Activated CD4-positive, alpha-beta T cell treated with anti-CD3 and anti-CD28 coated beads, Interleukin-2, amount 10 ng/mL, durations not matched to agents 7 days and 5 days (primary cell): ENCODE data around the gene SP6. TPM values are rescaled to one million over a fixed set of nuclear protein-coding genes. Genes with fewer than 3 reads are reported as not detected.
A peak's percentile ranks its signal among the peaks of the same experiment; 100 is the strongest.

Source experiments
- CTCF ChIA-PET: fragments of 350-600 bp; sonication (Branson Sonifier 250); formaldehyde crosslinking; loops from one replicate; lab custom pipeline; 2021; ENCODE audit warnings: antibody characterized with exemption; lab: Charles Lee
- POLR2A ChIA-PET: fragments of 350-600 bp; sonication (Branson Sonifier 250); formaldehyde crosslinking; loops from one replicate; lab custom pipeline; 2021; ENCODE audit warnings: antibody characterized with exemption; lab: Charles Lee
- DNase-seq: peaks from one replicate; pipeline ENCODE4 v3.0.0-alpha.2; 2020
- H3K27ac Mint-ChIP-seq: one replicate; pipeline ENCODE4 v1.8.0; 2021; ENCODE audit warnings: mild to moderate bottlenecking, moderate library complexity, mixed read lengths
- H3K27me3 Mint-ChIP-seq: one replicate; pipeline ENCODE4 v1.8.0; 2021; ENCODE audit warnings: mixed read lengths
- H3K36me3 Mint-ChIP-seq: one replicate; pipeline ENCODE4 v1.8.0; 2021; ENCODE audit warnings: low read depth, mixed read lengths
- H3K4me1 Mint-ChIP-seq: one replicate; pipeline ENCODE4 v1.8.0; 2021; ENCODE audit warnings: mixed read lengths
- H3K4me3 Mint-ChIP-seq: one replicate; pipeline ENCODE4 v1.8.0; 2021; ENCODE audit warnings: mild to moderate bottlenecking, moderate library complexity, mixed read lengths
- H3K9me3 Mint-ChIP-seq: one replicate; pipeline ENCODE4 v1.8.0; 2021; ENCODE audit warnings: mixed read lengths
- total RNA-seq, 2 experiments: library from RNA; stranded (reverse); gene quantifications; one replicate each; pipeline ENCODE4 v1.2.3, GENCODE V29; 2021

Gene SP6
- total RNA-seq, 2 experiments from 2014 or later, result not detected

GRCh38 chr17:47812146-47812920 lies 38.6 kb downstream of the SP6 start:
- H3K4me3 Mint-ChIP-seq, result no peak overlapping the region
- POLR2A ChIA-PET, result no interaction called here
- H3K36me3 Mint-ChIP-seq, result peaks cover 28% of the 10 kb centered on the region
- H3K4me1 Mint-ChIP-seq, result no peaks in the 10 kb centered on the region
- H3K27me3 Mint-ChIP-seq, result no peaks in the 10 kb centered on the region
- H3K9me3 Mint-ChIP-seq, result no peaks in the 10 kb centered on the region
- DNase-seq, result no peak
- CTCF ChIA-PET, result interaction anchor here (1.0 kb wide), 1 partner anchor 22 kb away, joined by 3 read pairs; no protein-coding TSS in a partner anchor
- H3K27ac Mint-ChIP-seq, result no peak overlapping the region

- ChIA-PET CTCF (interaction anchor here (1.0 kb wide), 1 partner anchor 22 kb away, joined by 3 read pairs; no protein-coding TSS in a partner anchor), POLR2A (no interaction called here)
- no peak overlapping the region for H3K27ac Mint-ChIP-seq
- DNase-seq, result no peak
- H3K9me3 Mint-ChIP-seq, result no peaks in the 10 kb centered on the region
- peaks cover 24% of the 10 kb centered on the region for H3K36me3 Mint-ChIP-seq
- H3K4me1 Mint-ChIP-seq, result no peaks in the 10 kb centered on the region
- H3K4me3 Mint-ChIP-seq, result no peak overlapping the region
- no peaks in the 10 kb centered on the region for H3K27me3 Mint-ChIP-seq
These were observed 39.3 kb downstream of the SP6 start for GRCh38 chr17:47811709-47812108.

- ChIA-PET CTCF (no interaction called here), POLR2A (no interaction called here)
- H3K36me3 Mint-ChIP-seq, result peaks cover 23% of the 10 kb centered on the region
- H3K4me3 Mint-ChIP-seq, result no peak overlapping the region
- no peak overlapping the region for H3K27ac Mint-ChIP-seq
- no peaks in the 10 kb centered on the region for H3K4me1 Mint-ChIP-seq
- no peaks in the 10 kb centered on the region for H3K9me3 Mint-ChIP-seq
- DNase-seq, result no peak
- H3K27me3 Mint-ChIP-seq, result no peaks in the 10 kb centered on the region
These were observed 39.9 kb downstream of the SP6 start for GRCh38 chr17:47810901-47811635.

- H3K27me3 Mint-ChIP-seq, result no peaks in the 10 kb centered on the region
- ChIA-PET CTCF (interaction anchor here (0.8 kb wide), 1 partner anchor 21 kb away, joined by 3 read pairs; the partner anchor contains the start of genes LRRC46 and MRPL10), POLR2A (no interaction called here)
- H3K36me3 Mint-ChIP-seq, result peaks cover 23% of the 10 kb centered on the region
- H3K27ac Mint-ChIP-seq, result no peak overlapping the region
- H3K9me3 Mint-ChIP-seq, result no peaks in the 10 kb centered on the region
- no peak overlapping the region for H3K4me3 Mint-ChIP-seq
- DNase-seq, result no peak
- no peaks in the 10 kb centered on the region for H3K4me1 Mint-ChIP-seq
These were observed 40.7 kb downstream of the SP6 start for GRCh38 chr17:47810200-47810821.

GRCh38 chr17:47808830-47809480 lies 42.0 kb downstream of the SP6 start:
- Mint-ChIP-seq H3K4me3 (no peak overlapping the region), H3K27me3 (no peaks in the 10 kb centered on the region), H3K9me3 (no peaks in the 10 kb centered on the region), H3K4me1 (no peaks in the 10 kb centered on the region), H3K27ac (no peak overlapping the region), H3K36me3 (peaks cover 19% of the 10 kb centered on the region)
- ChIA-PET CTCF (no interaction called here), POLR2A (no interaction called here)
- DNase-seq, result no peak

- peaks cover 19% of the 10 kb centered on the region for H3K36me3 Mint-ChIP-seq
- no peaks in the 10 kb centered on the region for H3K4me1 Mint-ChIP-seq
- ChIA-PET POLR2A (no interaction called here), CTCF (no interaction called here)
- no peak overlapping the region for H3K4me3 Mint-ChIP-seq
- no peaks in the 10 kb centered on the region for H3K27me3 Mint-ChIP-seq
- DNase-seq, result no peak
- H3K27ac Mint-ChIP-seq, result no peak overlapping the region
- H3K9me3 Mint-ChIP-seq, result no peaks in the 10 kb centered on the region
These were observed 42.7 kb downstream of the SP6 start for GRCh38 chr17:47808036-47808829.

- Mint-ChIP-seq H3K9me3 (no peaks in the 10 kb centered on the region), H3K4me1 (no peaks in the 10 kb centered on the region), H3K27ac (no peak overlapping the region), H3K36me3 (peaks cover 15% of the 10 kb centered on the region), H3K27me3 (no peaks in the 10 kb centered on the region), H3K4me3 (no peak overlapping the region)
- ChIA-PET CTCF (interaction anchor here (0.5 to 0.7 kb wide), 2 partner anchors 24 to 1379 kb away, joined by 3 to 4 read pairs; partner anchors contain the start of genes LRRC46 and MRPL10), POLR2A (no interaction called here)
- no peak for DNase-seq
These were observed 43.5 kb downstream of the SP6 start for GRCh38 chr17:47807421-47807820.

- H3K27me3 Mint-ChIP-seq, result no peaks in the 10 kb centered on the region
- H3K4me1 Mint-ChIP-seq, result no peaks in the 10 kb centered on the region
- no peak for DNase-seq
- POLR2A ChIA-PET, result no interaction called here
- CTCF ChIA-PET, result interaction anchor here (0.5 to 0.7 kb wide), 2 partner anchors 24 to 1380 kb away, joined by 3 to 4 read pairs; partner anchors contain the start of genes LRRC46 and MRPL10
- no peak overlapping the region for H3K27ac Mint-ChIP-seq
- H3K36me3 Mint-ChIP-seq, result peaks cover 13% of the 10 kb centered on the region
- no peaks in the 10 kb centered on the region for H3K9me3 Mint-ChIP-seq
- no peak overlapping the region for H3K4me3 Mint-ChIP-seq
These were observed 44.1 kb downstream of the SP6 start for GRCh38 chr17:47806913-47807255.

- POLR2A ChIA-PET, result no interaction called here
- CTCF ChIA-PET, result interaction anchor here (0.5 to 0.7 kb wide), 3 partner anchors 25 to 1380 kb away, joined by 3 to 4 read pairs (median 3); partner anchors contain the start of genes LRRC46 and MRPL10
- DNase-seq, result no peak
- Mint-ChIP-seq H3K27ac (peak overlapping the region; percentile 36), H3K4me3 (no peak overlapping the region), H3K9me3 (no peaks in the 10 kb centered on the region), H3K4me1 (no peaks in the 10 kb centered on the region), H3K27me3 (no peaks in the 10 kb centered on the region), H3K36me3 (peaks cover 12% of the 10 kb centered on the region)
These were observed 44.7 kb downstream of the SP6 start for GRCh38 chr17:47806026-47806912.

- H3K4me1 Mint-ChIP-seq, result no peaks in the 10 kb centered on the region
- ChIA-PET POLR2A (no interaction called here), CTCF (interaction anchor here (0.8 kb wide), 2 partner anchors 10 to 17 kb away, joined by 3 to 4 read pairs; partner anchors contain the start of gene OSBPL7)
- H3K9me3 Mint-ChIP-seq, result no peaks in the 10 kb centered on the region
- no peak for DNase-seq
- H3K27me3 Mint-ChIP-seq, result no peaks in the 10 kb centered on the region
- H3K4me3 Mint-ChIP-seq, result no peak overlapping the region
- H3K27ac Mint-ChIP-seq, result no peak overlapping the region
- H3K36me3 Mint-ChIP-seq, result peaks cover 6% of the 10 kb centered on the region
These were observed 46.5 kb downstream of the SP6 start for GRCh38 chr17:47804461-47804860.

- no peak for DNase-seq
- ChIA-PET POLR2A (no interaction called here), CTCF (interaction anchor here (0.8 kb wide), 1 partner anchor 11 kb away, joined by 3 read pairs; no protein-coding TSS in a partner anchor)
- H3K9me3 Mint-ChIP-seq, result no peaks in the 10 kb centered on the region
- peaks cover 5% of the 10 kb centered on the region for H3K36me3 Mint-ChIP-seq
- no peak overlapping the region for H3K4me3 Mint-ChIP-seq
- H3K27ac Mint-ChIP-seq, result no peak overlapping the region
- H3K4me1 Mint-ChIP-seq, result no peaks in the 10 kb centered on the region
- no peaks in the 10 kb centered on the region for H3K27me3 Mint-ChIP-seq
These were observed 47.2 kb downstream of the SP6 start for GRCh38 chr17:47803751-47804150.
